AG04449 (cell line): ENCODE measurements around the gene HAO2.
"Not testable (repeated sequence)": the region's sequence is repeated elsewhere in the genome, so short reads cannot be mapped to it uniquely, and the experiment has no call there.

Experiments used
- CTCF ChIA-PET: fragments of 350-600 bp; formaldehyde crosslinking; extraction: SDS; loops from one replicate; lab custom pipeline; 2021; ENCODE audit warnings: antibody characterized with exemption; lab: Yijun Ruan, JAX
- POLR2A ChIA-PET: fragments of 400-600, 350-600 bp; formaldehyde crosslinking; extraction: SDS; loops from one replicate; lab custom pipeline; 2020; ENCODE audit warnings: antibody characterized with exemption, inconsistent platforms; lab: Yijun Ruan, JAX
- DNase-seq: peaks from one replicate; pipeline ENCODE4 v3.0.0-alpha.2; 2010; ENCODE audit warnings: low read depth, low spot score
- H3K4me3 ChIP-seq: 2 replicates; pipeline ENCODE4 v1.5.1; 2011; ENCODE audit warnings: low read depth, mild to moderate bottlenecking, control low read depth, low read length
- TF ChIP-seq, protein P1 (sequence below): IDR thresholded peaks from one replicate; pipeline ENCODE4 v1.5.1; 2011; ENCODE audit warnings: mild to moderate bottlenecking, moderate library complexity, low read length, control low read depth, inconsistent platforms; ENCODE audit not compliant: insufficient read depth; ENCODE audit errors: missing control alignments

Gene HAO2

DNA sequence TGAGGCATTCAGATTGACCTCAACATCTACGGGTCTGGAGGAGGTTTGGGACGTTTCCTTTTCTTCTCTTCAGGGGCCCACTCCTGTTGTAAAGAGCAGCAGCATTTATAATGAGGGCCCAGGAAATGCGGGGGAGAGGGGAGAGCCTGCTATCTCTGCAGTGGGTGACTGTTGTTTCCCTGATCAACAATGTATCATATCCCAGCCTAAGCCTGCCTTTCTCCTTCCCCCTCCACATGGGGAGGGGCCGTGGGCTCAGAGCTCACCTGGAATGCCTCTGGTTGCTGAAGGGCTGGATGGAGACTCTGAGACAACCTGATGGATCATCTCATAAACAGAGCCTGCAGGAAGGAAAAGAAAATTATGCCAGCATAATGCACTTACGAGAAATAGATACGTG, 36.0 kb upstream of the HAO2 start:
- POLR2A ChIA-PET, result no interaction called here
- TF ChIP-seq, protein P1, sequence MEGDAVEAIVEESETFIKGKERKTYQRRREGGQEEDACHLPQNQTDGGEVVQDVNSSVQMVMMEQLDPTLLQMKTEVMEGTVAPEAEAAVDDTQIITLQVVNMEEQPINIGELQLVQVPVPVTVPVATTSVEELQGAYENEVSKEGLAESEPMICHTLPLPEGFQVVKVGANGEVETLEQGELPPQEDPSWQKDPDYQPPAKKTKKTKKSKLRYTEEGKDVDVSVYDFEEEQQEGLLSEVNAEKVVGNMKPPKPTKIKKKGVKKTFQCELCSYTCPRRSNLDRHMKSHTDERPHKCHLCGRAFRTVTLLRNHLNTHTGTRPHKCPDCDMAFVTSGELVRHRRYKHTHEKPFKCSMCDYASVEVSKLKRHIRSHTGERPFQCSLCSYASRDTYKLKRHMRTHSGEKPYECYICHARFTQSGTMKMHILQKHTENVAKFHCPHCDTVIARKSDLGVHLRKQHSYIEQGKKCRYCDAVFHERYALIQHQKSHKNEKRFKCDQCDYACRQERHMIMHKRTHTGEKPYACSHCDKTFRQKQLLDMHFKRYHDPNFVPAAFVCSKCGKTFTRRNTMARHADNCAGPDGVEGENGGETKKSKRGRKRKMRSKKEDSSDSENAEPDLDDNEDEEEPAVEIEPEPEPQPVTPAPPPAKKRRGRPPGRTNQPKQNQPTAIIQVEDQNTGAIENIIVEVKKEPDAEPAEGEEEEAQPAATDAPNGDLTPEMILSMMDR, result no peak
- no peak for DNase-seq
- CTCF ChIA-PET, result interaction anchor here (1.2 kb wide), 1 partner anchor 10 kb away, joined by 3 read pairs; no protein-coding TSS in a partner anchor
- H3K4me3 ChIP-seq, result no peak overlapping the region

DNA sequence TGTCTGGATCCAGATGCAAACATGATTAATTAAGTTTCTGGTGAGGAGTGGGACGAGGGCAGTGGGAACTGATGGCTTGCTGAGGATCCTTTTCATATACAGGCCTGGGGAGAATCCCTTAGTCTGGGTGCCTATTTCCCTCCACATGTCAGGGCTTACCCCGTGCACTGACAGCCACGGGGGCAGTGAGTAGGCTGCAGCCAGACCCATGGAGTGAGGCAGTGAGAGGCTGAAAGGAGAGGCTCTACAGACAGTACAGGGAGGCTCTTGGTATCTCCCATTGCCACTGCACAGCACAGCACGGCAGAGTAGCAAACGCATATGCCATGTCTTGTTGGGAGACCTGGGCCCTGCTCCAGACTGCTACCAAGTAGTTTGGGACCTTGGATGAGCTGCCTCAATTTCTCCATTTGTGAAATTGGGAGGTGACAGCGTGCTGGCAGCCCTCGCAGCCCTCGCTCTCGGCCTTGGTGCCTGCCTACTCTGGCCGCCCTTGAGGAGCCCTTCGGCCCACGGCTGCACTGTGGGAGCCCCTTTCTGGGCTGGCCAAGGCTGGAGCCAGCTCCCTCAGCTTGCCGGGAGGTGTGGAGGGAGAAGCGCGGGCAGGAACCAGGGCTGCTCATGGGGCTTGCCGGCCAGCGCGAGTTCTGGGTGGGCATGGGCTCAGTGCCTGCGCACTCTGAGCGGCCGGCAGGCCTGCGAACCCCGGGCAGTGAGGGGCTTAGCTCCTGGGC, 35.3 kb upstream of the HAO2 start:
- DNase-seq, result no peak
- POLR2A ChIA-PET, result no interaction called here
- CTCF ChIA-PET, result interaction anchor here (1.2 kb wide), 1 partner anchor 10 kb away, joined by 3 read pairs; no protein-coding TSS in a partner anchor
- TF ChIP-seq, protein P1, result no peak
- H3K4me3 ChIP-seq, result no peak overlapping the region

DNA sequence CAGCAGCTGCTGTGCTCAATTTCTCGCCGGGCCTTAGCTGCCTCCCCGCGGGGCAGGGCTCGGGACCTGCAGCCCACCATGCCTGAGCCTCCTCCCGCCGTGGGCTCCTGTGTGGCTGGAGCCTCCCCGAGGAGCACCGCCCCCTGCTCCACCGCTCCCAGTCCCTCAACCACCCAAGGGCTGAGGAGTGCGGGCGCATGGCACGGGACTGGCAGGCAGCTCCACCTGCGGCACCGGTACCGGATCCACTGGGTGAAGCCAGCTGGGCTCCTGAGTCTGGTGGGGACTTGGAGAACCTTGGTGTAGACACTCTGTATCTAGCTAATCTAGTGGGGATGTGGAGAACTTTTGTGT, 34.7 kb upstream of the HAO2 start:
- CTCF ChIA-PET, POLR2A ChIA-PET, H3K4me3 ChIP-seq: not testable (repeated sequence)

DNA sequence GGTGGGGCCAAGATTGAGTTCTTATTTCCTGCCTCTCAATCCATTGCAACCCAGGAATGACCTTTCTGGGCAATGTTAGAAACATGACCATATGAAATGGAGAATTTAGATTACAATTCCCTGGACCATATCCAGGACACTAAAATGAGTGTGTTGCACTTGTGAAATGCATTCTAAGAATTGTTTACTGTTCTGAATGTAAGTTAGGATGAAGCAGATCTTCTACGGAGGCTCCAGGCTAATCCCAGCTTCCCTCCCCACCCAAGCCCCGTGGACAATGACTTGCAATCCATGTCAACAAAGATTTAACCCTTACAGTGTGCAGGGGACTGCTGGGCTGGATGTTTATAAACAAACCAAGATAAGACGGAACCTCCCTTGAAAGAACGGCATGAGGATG, 31.7 kb upstream of the HAO2 start:
- no peak for DNase-seq
- ChIA-PET POLR2A (no interaction called here), CTCF (no interaction called here)
- TF ChIP-seq, protein P1, result no peak
- H3K4me3 ChIP-seq, result no peak overlapping the region

More for the DNA sequence above, 34.7 kb upstream of the HAO2 start:
- not testable (repeated sequence) for DNase-seq

DNA sequence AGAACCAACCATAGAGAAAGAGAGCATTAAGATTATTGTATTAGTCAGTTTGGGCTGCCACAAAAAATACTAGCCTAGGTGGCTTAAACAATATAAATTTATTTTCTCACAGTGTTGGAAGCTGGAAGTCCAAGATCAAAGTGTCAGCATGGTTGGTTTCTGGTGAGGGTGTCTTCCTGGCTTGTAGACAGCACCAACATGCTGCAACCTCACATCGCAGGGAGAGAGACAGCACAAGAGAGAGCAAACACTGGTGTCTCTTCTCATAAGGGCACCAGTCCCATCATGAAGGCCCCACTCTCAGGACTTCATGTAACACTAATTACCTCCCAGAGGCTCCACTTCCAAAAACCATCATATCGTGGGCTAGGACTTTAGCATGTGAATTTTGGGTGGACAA, 30.6 kb upstream of the HAO2 start:
- ChIA-PET CTCF (no interaction called here), POLR2A (no interaction called here)
- TF ChIP-seq, protein P1, result no peak
- DNase-seq, result no peak
- H3K4me3 ChIP-seq, result no peak overlapping the region

DNA sequence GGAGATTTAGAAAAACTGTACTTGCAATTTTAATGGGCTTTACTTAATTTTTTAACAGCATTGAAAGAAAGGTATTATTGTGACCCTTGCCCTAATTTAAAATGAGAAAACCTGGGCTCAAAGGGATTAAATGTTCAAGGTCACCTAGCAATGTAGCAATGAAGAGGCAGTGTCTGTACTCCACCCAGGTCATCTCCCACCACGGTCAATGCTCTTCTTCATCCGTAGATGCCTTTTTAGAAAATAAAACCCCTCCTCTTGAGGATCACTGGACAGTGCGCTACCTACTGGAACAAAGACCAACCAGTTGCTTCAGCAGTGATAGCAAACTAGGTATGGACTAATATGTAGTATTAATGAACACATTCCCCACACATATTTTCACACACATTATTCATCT, 29.8 kb upstream of the HAO2 start:
- DNase-seq, result no peak
- POLR2A ChIA-PET, result no interaction called here
- TF ChIP-seq, protein P1, result no peak
- CTCF ChIA-PET, result no interaction called here
- H3K4me3 ChIP-seq, result no peak overlapping the region

DNA sequence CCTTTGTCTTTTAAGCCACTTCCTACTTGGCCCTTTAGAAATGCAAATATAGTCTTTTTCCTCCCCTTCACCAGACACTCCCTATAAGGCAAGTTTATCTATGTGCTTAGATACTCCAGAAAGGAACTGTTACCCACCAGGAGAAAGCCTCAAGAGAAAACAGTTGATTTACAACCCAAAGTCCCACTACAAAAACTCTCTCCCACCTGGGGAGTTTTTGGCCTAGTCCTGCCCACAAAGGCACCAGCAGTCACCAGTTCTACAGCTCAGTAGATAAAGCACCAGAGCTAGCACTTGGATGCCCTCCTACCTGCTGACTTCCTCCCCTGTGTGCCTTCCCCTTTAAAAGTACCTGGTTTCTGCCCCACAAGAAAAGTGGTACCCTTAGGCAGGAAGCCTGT, 27.7 kb upstream of the HAO2 start:
- TF ChIP-seq, protein P1, result no peak
- ChIA-PET POLR2A (no interaction called here), CTCF (interaction anchor here (2.1 kb wide), 1 partner anchor 65 kb away, joined by 5 read pairs; no protein-coding TSS in a partner anchor)
- H3K4me3 ChIP-seq, result no peak overlapping the region
- DNase-seq, result no peak
